MCF 10A (cell line): ENCODE data around the gene RALGDS. TPM values are rescaled to one million over a fixed set of nuclear protein-coding genes. Genes with fewer than 3 reads are reported as not detected.

Source experiments
- BruUV-seq: library from RNA; stranded (reverse); fragments of 400-500 nt; replicated peaks from 2 replicates; lab custom pipeline; 2021; lab: Mats Ljungman, UMichigan
- CTCF ChIA-PET: fragments of 300-600 bp; sonication (Branson Sonifier 250); formaldehyde crosslinking; extraction: SDS; loops from one replicate; lab custom pipeline; 2021; ENCODE audit warnings: antibody characterized with exemption, inconsistent platforms; lab: Yijun Ruan, JAX
- POLR2A ChIA-PET: fragments of 300-600, 350-650 bp; sonication (Branson Sonifier 250); formaldehyde crosslinking; extraction: SDS; loops from one replicate; lab custom pipeline; 2020; ENCODE audit warnings: antibody characterized with exemption, inconsistent platforms; lab: Yijun Ruan, JAX
- DNase-seq: peaks from one replicate; pipeline ENCODE4 v3.0.0-alpha.2; 2018; ENCODE audit not compliant: unreplicated experiment
- H3K27ac Mint-ChIP-seq: one replicate; pipeline ENCODE4 v1.8.0; 2022; ENCODE audit warnings: mild to moderate bottlenecking, low read depth, mixed read lengths; ENCODE audit not compliant: unreplicated experiment
- H3K27me3 Mint-ChIP-seq: one replicate; pipeline ENCODE4 v1.8.0; 2022; ENCODE audit warnings: mixed read lengths; ENCODE audit not compliant: insufficient read depth, unreplicated experiment
- H3K36me3 Mint-ChIP-seq: one replicate; pipeline ENCODE4 v1.8.0; 2022; ENCODE audit warnings: mild to moderate bottlenecking, moderate library complexity, mixed read lengths; ENCODE audit not compliant: insufficient read depth, unreplicated experiment
- H3K4me1 Mint-ChIP-seq: one replicate; pipeline ENCODE4 v1.8.0; 2022; ENCODE audit warnings: mixed read lengths; ENCODE audit not compliant: insufficient read depth, unreplicated experiment
- H3K4me3 Mint-ChIP-seq: one replicate; pipeline ENCODE4 v1.8.0; 2022; ENCODE audit warnings: mild to moderate bottlenecking, moderate library complexity, mixed read lengths; ENCODE audit not compliant: unreplicated experiment
- H3K9me3 Mint-ChIP-seq: one replicate; pipeline ENCODE4 v1.8.0; 2022; ENCODE audit warnings: mixed read lengths; ENCODE audit not compliant: unreplicated experiment
- intact Hi-C: fragments of 100-400 bp; cut with micrococcal nuclease; formaldehyde crosslinking; loops from 2 replicates; pipeline ENCODE4 v1.14.1; 2022
- total RNA-seq: library from RNA; stranded (reverse); gene quantifications from 2 replicates; pipeline ENCODE4 v1.2.3, GENCODE V29; 2022
- TF ChIP-seq, protein P1 (sequence below): fragments of 200-600 bp; IDR thresholded peaks from one replicate; pipeline ENCODE4 v1.8.0; 2022; ENCODE audit warnings: antibody characterized with exemption, mild to moderate bottlenecking; ENCODE audit not compliant: unreplicated experiment

The RALGDS gene
- total RNA-seq, 1 experiment from 2014 or later: 14.2 TPM

DNA sequence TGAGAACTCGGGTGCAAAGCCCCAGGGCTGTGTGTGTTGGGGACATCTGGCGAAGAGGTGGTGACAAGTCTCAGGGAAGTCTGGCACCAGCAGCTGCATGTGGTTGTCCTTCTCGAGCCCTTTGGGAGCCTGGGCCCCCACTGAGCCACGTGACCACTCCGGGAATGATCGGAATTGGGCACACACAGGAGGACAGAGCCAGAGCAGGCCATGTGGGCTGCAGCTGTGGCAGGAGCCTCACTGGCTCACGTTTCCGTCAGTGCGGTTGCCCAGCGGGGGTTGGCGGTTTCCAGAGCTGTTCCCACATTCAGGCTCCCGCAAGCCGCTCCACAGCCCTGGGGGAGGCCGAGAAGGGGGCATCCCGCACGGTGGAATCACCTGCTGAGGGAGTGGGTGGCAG is 66.1 kb downstream of the RALGDS start:
- POLR2A ChIA-PET: interaction anchor here (0.8 kb wide), 1 partner anchor 25 kb away, joined by 3 read pairs; the partner anchor contains the start of gene GTF3C5
- intact Hi-C loops: no loop called here
- H3K27ac Mint-ChIP-seq: no peak overlapping the region
- CTCF ChIA-PET: no interaction called here
- no peaks in the 10 kb centered on the region for H3K27me3 Mint-ChIP-seq
- TF ChIP-seq, protein P1, sequence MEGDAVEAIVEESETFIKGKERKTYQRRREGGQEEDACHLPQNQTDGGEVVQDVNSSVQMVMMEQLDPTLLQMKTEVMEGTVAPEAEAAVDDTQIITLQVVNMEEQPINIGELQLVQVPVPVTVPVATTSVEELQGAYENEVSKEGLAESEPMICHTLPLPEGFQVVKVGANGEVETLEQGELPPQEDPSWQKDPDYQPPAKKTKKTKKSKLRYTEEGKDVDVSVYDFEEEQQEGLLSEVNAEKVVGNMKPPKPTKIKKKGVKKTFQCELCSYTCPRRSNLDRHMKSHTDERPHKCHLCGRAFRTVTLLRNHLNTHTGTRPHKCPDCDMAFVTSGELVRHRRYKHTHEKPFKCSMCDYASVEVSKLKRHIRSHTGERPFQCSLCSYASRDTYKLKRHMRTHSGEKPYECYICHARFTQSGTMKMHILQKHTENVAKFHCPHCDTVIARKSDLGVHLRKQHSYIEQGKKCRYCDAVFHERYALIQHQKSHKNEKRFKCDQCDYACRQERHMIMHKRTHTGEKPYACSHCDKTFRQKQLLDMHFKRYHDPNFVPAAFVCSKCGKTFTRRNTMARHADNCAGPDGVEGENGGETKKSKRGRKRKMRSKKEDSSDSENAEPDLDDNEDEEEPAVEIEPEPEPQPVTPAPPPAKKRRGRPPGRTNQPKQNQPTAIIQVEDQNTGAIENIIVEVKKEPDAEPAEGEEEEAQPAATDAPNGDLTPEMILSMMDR: no peak
- no peaks in the 10 kb centered on the region for H3K4me1 Mint-ChIP-seq
- H3K9me3 Mint-ChIP-seq: no peaks in the 10 kb centered on the region
- peaks cover 35% of the 10 kb centered on the region for H3K36me3 Mint-ChIP-seq
- no peak overlapping the region for H3K4me3 Mint-ChIP-seq
- no TSS peak for BruUV-seq
- DNase-seq: no peak

DNA sequence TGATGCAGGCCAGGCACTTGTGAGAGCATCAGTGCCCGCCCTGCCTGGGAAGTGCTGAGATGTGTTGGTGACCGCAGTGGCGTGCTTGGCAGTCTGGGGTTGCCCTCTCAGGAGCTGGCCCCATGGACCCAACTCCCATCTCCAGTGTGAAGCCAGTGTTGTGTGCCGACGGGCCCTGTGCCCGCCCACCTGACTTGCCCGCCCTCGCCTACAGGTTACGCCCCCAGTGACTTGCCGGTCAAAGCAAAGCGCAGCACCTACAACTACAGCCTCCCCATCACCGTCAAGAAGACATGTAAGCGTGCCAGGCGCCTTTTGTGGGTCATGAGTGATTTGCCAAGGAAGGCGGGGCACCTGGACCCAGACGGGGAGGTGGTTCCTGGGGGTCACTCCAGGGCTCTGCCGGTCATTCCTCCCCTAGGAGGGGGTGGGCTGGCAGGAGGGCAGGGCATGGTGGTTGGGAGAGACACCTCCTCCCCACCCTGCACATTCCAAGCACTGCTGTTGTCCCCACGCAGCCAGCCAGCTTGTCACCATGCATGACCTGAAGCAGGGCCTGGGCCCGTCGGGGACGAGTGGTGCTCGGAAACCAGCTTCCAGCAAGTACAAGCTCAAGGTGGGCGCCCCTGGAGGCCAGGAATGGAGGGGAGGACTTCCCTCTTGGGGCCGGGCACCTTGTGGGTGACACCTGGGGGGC is 66.7 kb downstream of the RALGDS start:
- intact Hi-C loops: no loop called here
- no TSS peak for BruUV-seq

DNA sequence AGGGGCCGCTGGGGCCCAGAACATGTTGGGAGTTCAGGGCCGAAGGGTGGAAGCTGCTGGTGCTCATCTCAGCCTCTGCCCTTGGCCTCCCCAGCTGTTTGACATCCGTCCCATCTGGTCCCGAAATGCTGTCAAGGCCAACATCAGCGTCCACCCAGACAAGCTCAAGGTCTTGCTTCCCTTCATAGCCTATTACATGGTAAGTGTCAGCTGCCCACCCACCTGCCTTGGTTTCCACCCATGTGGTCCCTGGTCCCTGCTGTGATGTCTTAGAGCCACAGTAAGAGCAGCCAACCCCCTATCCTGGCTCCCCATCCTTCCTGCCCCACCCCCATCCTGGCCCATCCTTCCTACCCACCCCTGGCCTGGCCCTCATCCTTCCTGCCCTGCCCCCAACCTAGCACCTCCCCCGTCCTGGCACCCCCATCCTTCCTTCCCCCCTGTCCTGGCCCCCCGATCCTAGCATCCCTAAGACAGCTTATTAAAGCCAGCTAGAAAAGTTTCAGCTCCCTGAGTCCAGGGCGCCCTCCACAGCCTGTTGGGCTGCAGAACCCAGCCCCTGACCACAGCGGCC is 69.0 kb downstream of the RALGDS start:
- no TSS peak for BruUV-seq
- TF ChIP-seq, protein P1: no peak
- no peaks in the 10 kb centered on the region for H3K4me1 Mint-ChIP-seq
- intact Hi-C loops: no loop called here
- CTCF ChIA-PET: interaction anchor here (0.7 to 1.3 kb wide), 2 partner anchors 92 to 95 kb away, joined by 4 to 7 read pairs; no protein-coding TSS in a partner anchor
- POLR2A ChIA-PET: no interaction called here
- no peak overlapping the region for H3K27ac Mint-ChIP-seq
- H3K27me3 Mint-ChIP-seq: no peaks in the 10 kb centered on the region
- H3K36me3 Mint-ChIP-seq: peaks cover 38% of the 10 kb centered on the region
- DNase-seq: no peak
- no peak overlapping the region for H3K4me3 Mint-ChIP-seq
- H3K9me3 Mint-ChIP-seq: no peaks in the 10 kb centered on the region

More for the DNA sequence above, 66.7 kb downstream of the RALGDS start:
- no peaks in the 10 kb centered on the region for H3K4me1 Mint-ChIP-seq
- ChIA-PET CTCF (no interaction called here), POLR2A (interaction anchor here (0.8 kb wide), 1 partner anchor 24 kb away, joined by 3 read pairs; the partner anchor contains the start of gene GTF3C5)
- no peaks in the 10 kb centered on the region for H3K27me3 Mint-ChIP-seq
- no peak overlapping the region for H3K27ac Mint-ChIP-seq
- no peaks in the 10 kb centered on the region for H3K9me3 Mint-ChIP-seq
- DNase-seq: no peak
- H3K36me3 Mint-ChIP-seq: peaks cover 41% of the 10 kb centered on the region
- TF ChIP-seq, protein P1: no peak
- H3K4me3 Mint-ChIP-seq: no peak overlapping the region

DNA sequence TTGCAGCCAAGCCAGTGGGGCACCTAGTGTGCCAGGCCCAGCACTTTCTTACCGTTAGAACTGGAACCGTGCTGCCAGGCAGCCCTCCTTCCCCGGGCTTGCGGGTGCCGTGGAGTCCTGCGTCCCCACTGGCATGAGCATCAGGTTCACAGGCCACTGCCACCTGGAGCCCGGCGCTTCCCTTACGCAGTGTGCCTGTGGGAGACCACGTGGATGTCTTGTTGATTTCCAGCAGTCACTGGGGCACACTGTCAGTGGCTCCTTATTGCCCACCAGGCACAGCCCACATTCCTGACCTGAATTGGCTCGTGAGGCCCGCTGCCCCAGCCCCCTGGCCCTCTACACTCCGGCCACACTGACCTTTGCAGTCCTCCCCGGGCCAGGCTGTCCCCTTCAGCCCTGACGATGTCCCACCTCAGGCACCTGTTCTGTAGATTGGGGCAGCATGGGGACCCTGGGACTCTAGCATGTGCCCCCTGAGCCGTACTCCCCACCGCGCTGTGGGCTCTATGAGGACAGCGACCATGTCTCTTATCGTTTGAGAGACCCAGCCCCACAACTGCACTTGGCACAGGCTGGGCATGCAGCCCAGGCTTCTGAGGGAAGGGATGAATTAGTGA is 69.6 kb downstream of the RALGDS start:
- Mint-ChIP-seq H3K4me1 (no peaks in the 10 kb centered on the region), H3K27ac (no peak overlapping the region), H3K9me3 (no peaks in the 10 kb centered on the region), H3K4me3 (no peak overlapping the region), H3K36me3 (peaks cover 42% of the 10 kb centered on the region), H3K27me3 (no peaks in the 10 kb centered on the region)
- intact Hi-C loops: no loop called here
- DNase-seq: no peak
- BruUV-seq: no TSS peak
- POLR2A ChIA-PET: interaction anchor here (0.5 kb wide), 1 partner anchor 53 kb away, joined by 3 read pairs; no protein-coding TSS in a partner anchor
- CTCF ChIA-PET: interaction anchor here (0.7 to 1.3 kb wide), 2 partner anchors 28 to 92 kb away, joined by 3 to 7 read pairs; no protein-coding TSS in a partner anchor
- TF ChIP-seq, protein P1: no peak
